HL-60 (cell line): ENCODE data around the gene AKR1B15.

ENCODE experiments used
- DNase-seq, 2 experiments: peaks; one replicate each; pipeline ENCODE4 v3.0.0-alpha.2; 2010 to 2020; ENCODE audit warnings: low read depth in 1 of 2, low spot score in 1 of 2
- H3K27ac ChIP-seq: fragments of 250-450 bp; sonication (Bioruptor Pico); replicated peaks from 2 replicates; pipeline ENCODE4 v1.5.1; 2020; ENCODE audit warnings: mild to moderate bottlenecking, moderate library complexity
- H3K27me3 ChIP-seq: fragments of 250-450 bp; sonication (Bioruptor Pico); 2 replicates; pipeline ENCODE4 v1.5.1; 2021; ENCODE audit warnings: mild to moderate bottlenecking, moderate library complexity; ENCODE audit not compliant: insufficient read depth, poor library complexity, severe bottlenecking
- H3K4me3 ChIP-seq: replicated peaks from 2 replicates; pipeline ENCODE4 v1.5.1; 2011; ENCODE audit warnings: mild to moderate bottlenecking, control low read depth, low read length; ENCODE audit not compliant: insufficient read depth
- CTCF ChIP-seq: IDR thresholded peaks from one replicate; pipeline ENCODE4 v1.5.1; 2011; ENCODE audit warnings: low read length, control low read depth, inconsistent platforms; ENCODE audit not compliant: insufficient read depth
- GABPA ChIP-seq: IDR thresholded peaks from 2 replicates; pipeline ENCODE4 v1.6.1; 2012; ENCODE audit warnings: low read depth
- POLR2AphosphoS5 ChIP-seq: IDR thresholded peaks from 2 replicates; pipeline ENCODE4 v1.6.1; 2012; ENCODE audit warnings: low read depth
- REST ChIP-seq: IDR thresholded peaks from 2 replicates; pipeline ENCODE4 v1.6.1; 2012; ENCODE audit warnings: low read depth; ENCODE audit not compliant: insufficient replicate concordance
- SPI1 ChIP-seq: IDR thresholded peaks from 2 replicates; pipeline ENCODE4 v1.6.1; 2012; ENCODE audit warnings: low read depth, mild to moderate bottlenecking, borderline replicate concordance

AKR1B15 gene

GRCh38 chr7:134599371-134599770 is 50.5 kb downstream of the AKR1B15 start:
- no peak for TF ChIP-seq GABPA
- TF ChIP-seq CTCF = no peak
- no peak overlapping the region for H3K27ac ChIP-seq
- H3K4me3 ChIP-seq = no peak overlapping the region
- DNase-seq = no peak
- no peaks in the 10 kb centered on the region for H3K27me3 ChIP-seq

GRCh38 chr7:134601459-134601858 is 52.5 kb downstream of the AKR1B15 start:
- no peak for TF ChIP-seq REST
- no peak for TF ChIP-seq SPI1
- TF ChIP-seq CTCF = no peak
- TF ChIP-seq GABPA = no peak
- no peak for TF ChIP-seq POLR2AphosphoS5

GRCh38 chr7:134602881-134603451 is 54.1 kb downstream of the AKR1B15 start:
- Histone ChIP-seq H3K27me3 (no peaks in the 10 kb centered on the region), H3K4me3 (peak overlapping the region; percentile 34), H3K27ac (peak overlapping the region; percentile 84)
- TF ChIP-seq REST (no peak), POLR2AphosphoS5 (peak; percentile 55; the same call in 1 of the 2 replicates)
- peak; percentile 77 to 80 for DNase-seq

More at GRCh38 chr7:134601459-134601858, 52.5 kb downstream of the AKR1B15 start:
- DNase-seq = no peak
- Histone ChIP-seq H3K4me3 (no peak overlapping the region), H3K27ac (peak overlapping the region; percentile 84), H3K27me3 (no peaks in the 10 kb centered on the region)

- Histone ChIP-seq H3K4me3 (no peak overlapping the region), H3K27me3 (no peaks in the 10 kb centered on the region), H3K27ac (no peak overlapping the region)
- peak; percentile 42 to 57 for DNase-seq
- TF ChIP-seq CTCF (peak; percentile 64), GABPA (no peak), SPI1 (no peak), REST (no peak), POLR2AphosphoS5 (no peak)
Observed at GRCh38 chr7:134605978-134606923, 57.3 kb downstream of the AKR1B15 start.
